H54 (cell line): ENCODE results near the gene SERHL2.
"Not testable (repeated sequence)": the region's sequence is repeated elsewhere in the genome, so short reads cannot be mapped to it uniquely, and the experiment has no call there.

Source experiments
- DNase-seq: peaks from one replicate; pipeline ENCODE4 v3.0.0; 2011; ENCODE audit warnings: low spot score, mixed read lengths; ENCODE audit not compliant: insufficient read length
- FAIRE-seq: peaks from 3 replicates; lab custom pipeline; 2011; peaks lifted over from hg19 to GRCh38; lab: Jason Lieb, UNC
- POLR2A ChIP-seq: IDR thresholded peaks from 2 replicates; pipeline ENCODE4 v1.6.1; 2011; ENCODE audit warnings: low read depth, mild to moderate bottlenecking, low read length

The SERHL2 gene

GRCh38 chr22:42577623-42578240, 24.0 kb downstream of the SERHL2 start:
- TF ChIP-seq POLR2A = no peak
- no peak for DNase-seq
- FAIRE-seq = no peak

- not testable (repeated sequence) for DNase-seq, FAIRE-seq
Observed at GRCh38 chr22:42580040-42580439, 26.3 kb downstream of the SERHL2 start.

GRCh38 chr22:42581194-42581761, 27.5 kb downstream of the SERHL2 start:
- DNase-seq = not testable (repeated sequence)
- FAIRE-seq = peak; percentile 15

DNA sequence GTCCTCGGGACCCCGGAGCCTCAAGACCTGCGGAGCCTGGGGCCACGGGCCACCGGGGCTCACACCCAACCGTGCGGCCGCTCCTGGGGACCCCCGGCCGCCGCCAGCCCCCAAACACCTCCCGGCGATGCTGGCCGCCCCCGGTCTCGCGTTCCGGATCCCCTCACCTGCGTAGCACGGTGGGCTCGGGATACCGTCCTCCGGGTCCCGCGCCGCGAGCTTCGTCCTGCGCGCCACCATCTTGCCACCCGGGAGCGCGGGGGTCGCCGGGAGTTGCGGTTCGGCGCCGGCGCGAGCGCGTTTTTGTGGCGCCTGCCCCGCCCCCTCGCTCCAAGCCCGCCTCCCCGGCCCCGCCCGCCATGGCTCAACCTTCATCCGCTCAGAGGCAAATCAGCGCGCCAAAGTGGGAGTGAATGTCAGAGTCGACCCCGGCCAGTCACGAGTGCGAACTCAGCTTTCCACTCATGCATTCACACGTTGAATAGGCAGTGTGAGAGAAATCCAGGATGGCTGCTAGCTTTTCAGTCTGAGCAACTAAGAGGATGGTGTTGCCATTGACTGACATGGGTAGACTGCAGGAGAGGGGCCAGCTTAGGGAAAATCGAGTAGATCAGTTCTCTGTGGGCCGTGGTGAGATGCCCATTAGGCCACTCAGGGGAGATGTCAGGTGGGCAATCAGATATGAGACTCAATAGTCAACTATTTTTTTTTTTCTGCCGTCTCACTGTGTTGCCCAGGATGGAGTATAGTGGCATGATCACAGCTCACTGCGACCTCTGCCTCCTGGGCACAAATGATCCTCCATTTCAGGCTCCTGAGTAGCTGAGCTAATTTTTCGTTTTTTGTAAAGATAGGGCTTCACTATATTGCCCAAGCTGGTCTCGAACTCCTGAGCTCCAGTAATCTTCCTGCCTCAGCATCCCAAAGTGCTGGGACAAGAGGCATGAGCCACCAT, 28.3 kb downstream of the SERHL2 start:
- peak; percentile 37 for DNase-seq
- FAIRE-seq = no peak
- peak; percentile 64 for TF ChIP-seq POLR2A

DNA sequence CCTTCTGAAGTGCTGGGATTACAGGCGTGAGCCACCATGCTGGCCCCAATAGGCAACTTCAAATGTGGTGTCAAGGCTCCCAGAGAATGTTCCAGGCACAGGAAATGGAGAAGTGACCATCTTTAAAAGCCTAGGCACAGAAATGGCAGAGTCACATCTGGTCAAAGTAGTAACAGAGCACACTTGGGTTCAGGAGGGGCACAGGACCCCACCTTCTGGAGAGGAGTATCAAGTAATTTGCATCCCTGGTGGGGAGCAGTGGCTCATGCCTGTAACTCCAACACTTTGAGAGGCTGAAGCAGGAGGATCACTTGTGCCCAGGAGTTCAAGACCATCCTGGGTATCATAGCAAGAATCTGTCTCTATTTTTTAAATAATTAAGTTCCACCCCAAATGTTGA, 29.2 kb downstream of the SERHL2 start:
- FAIRE-seq (no peak), DNase-seq (no peak)
- TF ChIP-seq POLR2A = no peak

DNA sequence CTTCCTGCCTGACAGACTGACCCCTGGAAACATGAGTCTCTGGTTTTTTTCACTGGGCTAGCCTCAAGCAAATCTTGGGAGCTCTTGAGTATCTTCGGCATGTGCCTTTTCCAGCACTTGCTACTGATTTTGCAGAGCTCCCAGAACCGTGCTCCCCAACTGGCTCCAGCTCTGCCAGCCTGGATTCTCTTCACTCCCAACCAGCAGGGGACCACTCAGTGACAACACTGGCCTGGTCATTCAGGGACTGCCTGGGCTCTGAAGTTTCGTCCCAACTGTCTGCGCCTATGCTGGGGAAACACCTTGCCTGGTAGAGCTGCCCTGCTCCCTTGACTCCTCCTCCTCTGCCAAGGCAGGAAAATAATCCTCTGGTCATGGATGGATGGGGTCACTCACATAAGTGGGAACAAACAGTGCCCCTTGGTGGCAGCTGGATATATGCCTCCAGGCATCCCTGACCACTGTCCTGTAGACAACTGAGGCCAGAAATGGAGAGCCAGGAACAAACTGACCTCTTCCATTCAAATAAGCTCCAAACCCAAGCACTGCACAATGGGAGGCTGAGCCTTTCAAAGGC, 30.7 kb downstream of the SERHL2 start:
- FAIRE-seq (no peak), DNase-seq (no peak)
- TF ChIP-seq POLR2A = no peak

DNA sequence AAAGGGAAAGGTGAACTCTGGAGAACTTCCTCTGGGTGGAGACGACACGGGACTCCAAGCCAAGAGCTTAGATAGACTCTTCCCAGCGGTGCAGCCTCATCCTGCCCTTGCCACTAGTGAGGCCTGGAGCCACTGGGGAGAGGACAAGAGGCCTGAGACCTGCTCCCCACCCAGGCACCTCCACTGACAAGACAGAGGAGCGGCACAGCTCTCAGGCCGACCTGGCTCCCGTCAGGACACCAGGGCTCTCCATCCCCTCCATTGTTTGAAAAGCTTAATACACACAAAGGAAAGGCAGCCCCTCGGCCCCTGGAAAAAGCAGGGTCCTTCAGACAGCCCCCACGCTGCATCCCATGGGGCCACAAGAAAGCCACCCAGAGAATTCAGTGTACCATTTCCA, 31.3 kb downstream of the SERHL2 start:
- no peak for TF ChIP-seq POLR2A
- FAIRE-seq = no peak
- DNase-seq = no peak

- DNase-seq (no peak), FAIRE-seq (no peak)
- no peak for TF ChIP-seq POLR2A
Observed at GRCh38 chr22:42586381-42586780, 32.6 kb downstream of the SERHL2 start.

DNA sequence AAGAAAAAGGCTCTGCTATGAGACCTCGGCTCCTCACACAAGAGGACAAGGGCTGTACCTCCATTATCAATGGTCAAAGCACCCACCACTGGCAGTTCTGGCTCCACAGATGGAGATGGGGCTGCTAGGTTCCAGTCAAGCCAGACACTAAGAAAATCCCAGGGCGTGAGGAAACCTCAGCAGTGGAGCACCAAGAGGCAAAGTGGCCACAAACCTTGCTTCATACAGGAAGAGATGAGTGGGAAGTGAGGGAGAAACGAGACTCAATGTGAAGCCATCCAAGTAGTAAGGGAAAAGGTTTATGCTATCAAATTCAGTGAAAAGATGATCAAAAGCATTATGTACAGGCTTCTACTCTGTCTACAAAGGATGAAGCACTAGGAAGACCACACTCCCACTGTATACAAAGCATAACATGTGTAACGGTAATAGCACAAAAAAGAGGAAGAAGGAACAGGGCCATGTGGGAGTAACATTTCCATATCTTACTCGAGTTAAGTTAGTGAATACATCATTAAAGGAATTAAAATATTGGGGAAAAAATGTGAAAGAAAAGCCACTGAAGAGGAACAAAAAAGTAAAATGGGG, 33.9 kb downstream of the SERHL2 start:
- no peak for DNase-seq
- no peak for FAIRE-seq
- TF ChIP-seq POLR2A = no peak

- DNase-seq (no peak), FAIRE-seq (no peak)
- TF ChIP-seq POLR2A = no peak
Observed at GRCh38 chr22:42591987-42592386, 38.2 kb downstream of the SERHL2 start.

DNA sequence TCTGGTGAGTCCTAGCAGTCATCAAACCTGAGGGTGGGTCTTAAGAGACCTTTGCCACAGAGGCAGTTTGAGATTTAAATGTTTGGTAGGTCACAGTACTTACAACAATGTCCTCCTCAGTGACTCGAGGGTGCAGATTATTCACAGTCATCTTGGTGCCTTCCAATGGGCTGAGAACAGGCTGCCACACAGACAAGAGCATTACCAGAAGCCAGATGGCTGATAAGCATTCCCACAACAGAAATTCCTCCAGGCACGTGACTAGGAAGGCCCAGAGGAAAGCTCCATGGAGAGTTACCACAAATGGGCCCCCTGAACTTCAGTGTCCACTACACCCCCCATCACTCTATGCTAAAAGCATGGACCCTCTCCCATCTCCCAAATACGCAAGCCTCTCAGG, 41.7 kb downstream of the SERHL2 start:
- DNase-seq (no peak), FAIRE-seq (no peak)
- TF ChIP-seq POLR2A = no peak

DNA sequence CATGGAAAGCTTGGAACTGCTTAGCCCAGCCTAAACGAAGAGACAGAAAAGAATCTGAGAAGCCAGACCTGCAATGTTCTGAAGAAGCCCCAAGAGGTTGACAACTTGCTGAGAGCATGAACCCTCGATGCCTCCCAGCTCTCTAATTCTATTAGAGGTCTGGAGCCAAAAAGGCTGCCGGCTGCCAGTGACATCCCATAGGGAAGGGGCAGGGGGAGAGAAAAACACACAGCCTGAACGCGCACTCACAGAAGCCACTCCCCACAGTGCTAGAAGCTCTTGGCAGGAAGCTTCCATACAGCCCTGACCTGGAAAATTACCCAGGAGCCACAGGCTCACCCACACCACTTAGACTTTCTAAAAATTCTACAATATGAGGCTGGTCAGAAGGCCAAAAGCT, 42.6 kb downstream of the SERHL2 start:
- FAIRE-seq = no peak
- TF ChIP-seq POLR2A = no peak
- no peak for DNase-seq

DNA sequence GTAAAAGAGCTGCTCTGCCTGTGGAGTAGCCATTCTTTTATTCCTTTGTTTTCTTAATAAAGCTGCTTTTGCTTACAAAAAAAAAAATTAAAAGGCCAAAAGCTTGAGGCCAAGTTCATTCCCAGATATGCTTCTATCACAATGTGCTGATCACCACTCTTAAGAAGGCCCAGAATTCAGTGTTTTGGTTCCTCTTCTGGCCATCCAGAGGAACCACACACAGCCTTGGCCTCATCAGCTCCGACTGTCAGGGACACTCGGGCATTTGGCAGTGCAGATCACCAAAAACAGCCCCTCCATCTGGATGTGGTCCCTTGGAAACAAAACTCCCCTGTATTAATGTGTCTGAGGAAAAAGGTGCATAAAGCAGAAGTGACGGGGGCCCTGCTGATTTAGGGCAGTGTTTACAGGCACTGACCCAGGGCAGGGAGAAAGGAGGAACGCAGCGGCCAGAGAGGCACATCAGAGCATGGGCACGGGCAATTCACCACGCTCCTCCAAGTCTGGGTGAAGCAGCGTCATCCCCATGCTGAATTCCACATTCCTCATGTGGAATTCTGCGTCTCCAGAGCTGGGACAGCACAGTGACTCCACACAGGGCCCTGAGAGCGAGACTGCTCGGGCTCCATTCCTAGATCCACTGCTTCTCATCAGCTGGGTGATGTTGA, 43.2 kb downstream of the SERHL2 start:
- no peak for FAIRE-seq
- no peak for TF ChIP-seq POLR2A
- DNase-seq = no peak
